ENCODE data around the gene FAM174A. TPM values are rescaled to one million over a fixed set of nuclear protein-coding genes. Genes with fewer than 3 reads are reported as not detected.

FAM174A gene
- 11.4 and 18.6 TPM in 2 replicates for total RNA-seq

GRCh38 chr5:100535060-100536005 is at the start of gene FAM174A:
Gene FAM174A, plus strand, starts transcription at chr5:100535374. Its CDS starts 157 bp downstream, at chr5:100535531.

All from thoracic aorta endothelial cell (primary cell).